Measurements from ENCODE around the gene CACNA1E.

Gene CACNA1E

GRCh38 chr1:181635110-181635509 lies 151.8 kb downstream of the CACNA1E start:
- Histone ChIP-seq H3K9ac (ENCODE audit: low read length in 5 of 5) (no peak overlapping the region), H3K36me3 (ENCODE audit: control insufficient read depth in 5 of 5, insufficient read depth in 5 of 5, low read length in 5 of 5) (no peaks in the 10 kb centered on the region), H3K4me1 (ENCODE audit: control insufficient read depth in 5 of 5, insufficient read depth in 5 of 5, low read length in 5 of 5) (no peaks in the 10 kb centered on the region), H3K27me3 (ENCODE audit: control insufficient read depth in 5 of 5, insufficient read depth in 4 of 5, low read length in 5 of 5) (peaks cover 0 to 11% (median 7%) of the 10 kb centered on the region in 5 donors), H3K4me3 (ENCODE audit: low read depth in 1 of 5, low read length in 5 of 5) (no peak overlapping the region), H3K27ac (ENCODE audit: low read depth, low read length) (no peak overlapping the region), H3K9me3 (ENCODE audit: control insufficient read depth in 5 of 5, low read length in 5 of 5) (no peaks in the 10 kb centered on the region)

GRCh38 chr1:181637998-181638397 lies 154.7 kb downstream of the CACNA1E start:
- H3K27me3 ChIP-seq (ENCODE audit: control insufficient read depth in 5 of 5, insufficient read depth in 4 of 5, low read length in 5 of 5), result peaks cover 0 to 11% (median 7%) of the 10 kb centered on the region in 5 donors

GRCh38 chr1:181640956-181641355 lies 157.6 kb downstream of the CACNA1E start:
- Histone ChIP-seq H3K27ac (ENCODE audit: low read depth, low read length) (no peak overlapping the region), H3K36me3 (ENCODE audit: control insufficient read depth in 5 of 5, insufficient read depth in 5 of 5, low read length in 5 of 5) (no peaks in the 10 kb centered on the region), H3K9me3 (ENCODE audit: control insufficient read depth in 5 of 5, low read length in 5 of 5) (no peaks in the 10 kb centered on the region), H3K9ac (ENCODE audit: low read length in 5 of 5) (no peak overlapping the region), H3K4me1 (ENCODE audit: control insufficient read depth in 5 of 5, insufficient read depth in 5 of 5, low read length in 5 of 5) (no peaks in the 10 kb centered on the region), H3K27me3 (ENCODE audit: control insufficient read depth in 5 of 5, insufficient read depth in 4 of 5, low read length in 5 of 5) (peaks cover 2 to 10% (median 8%) of the 10 kb centered on the region in 5 donors), H3K4me3 (ENCODE audit: low read depth in 1 of 5, low read length in 5 of 5) (no peak overlapping the region)

More at GRCh38 chr1:181637998-181638397, 154.7 kb downstream of the CACNA1E start:
- Histone ChIP-seq H3K4me3 (ENCODE audit: low read depth in 1 of 5, low read length in 5 of 5) (no peak overlapping the region), H3K9ac (ENCODE audit: low read length in 5 of 5) (no peak overlapping the region), H3K27ac (ENCODE audit: low read depth, low read length) (no peak overlapping the region), H3K36me3 (ENCODE audit: control insufficient read depth in 5 of 5, insufficient read depth in 5 of 5, low read length in 5 of 5) (no peaks in the 10 kb centered on the region), H3K4me1 (ENCODE audit: control insufficient read depth in 5 of 5, insufficient read depth in 5 of 5, low read length in 5 of 5) (no peaks in the 10 kb centered on the region), H3K9me3 (ENCODE audit: control insufficient read depth in 5 of 5, low read length in 5 of 5) (no peaks in the 10 kb centered on the region)

- Histone ChIP-seq H3K9ac (ENCODE audit: low read length in 5 of 5) (no peak overlapping the region), H3K9me3 (ENCODE audit: control insufficient read depth in 5 of 5, low read length in 5 of 5) (no peaks in the 10 kb centered on the region), H3K27me3 (ENCODE audit: control insufficient read depth in 5 of 5, insufficient read depth in 4 of 5, low read length in 5 of 5) (peaks cover 9 to 16% (median 11%) of the 10 kb centered on the region in 5 donors)
These were observed 160.3 kb downstream of the CACNA1E start for GRCh38 chr1:181643631-181644030.

GRCh38 chr1:181645171-181645570 lies 161.9 kb downstream of the CACNA1E start:
- no peaks in the 10 kb centered on the region for H3K4me1 ChIP-seq (ENCODE audit: control insufficient read depth in 5 of 5, insufficient read depth in 5 of 5, low read length in 5 of 5)
- no peaks in the 10 kb centered on the region for H3K9me3 ChIP-seq (ENCODE audit: control insufficient read depth in 5 of 5, low read length in 5 of 5)
- no peak overlapping the region for H3K4me3 ChIP-seq (ENCODE audit: low read depth in 1 of 5, low read length in 5 of 5)
- no peak overlapping the region for H3K9ac ChIP-seq (ENCODE audit: low read length in 5 of 5)
- H3K36me3 ChIP-seq (ENCODE audit: control insufficient read depth in 5 of 5, insufficient read depth in 5 of 5, low read length in 5 of 5), result no peaks in the 10 kb centered on the region
- peaks cover 6 to 16% (median 11%) of the 10 kb centered on the region in 5 donors for H3K27me3 ChIP-seq (ENCODE audit: control insufficient read depth in 5 of 5, insufficient read depth in 4 of 5, low read length in 5 of 5)
- no peak overlapping the region for H3K27ac ChIP-seq (ENCODE audit: low read depth, low read length)

More at GRCh38 chr1:181643631-181644030, 160.3 kb downstream of the CACNA1E start:
- Histone ChIP-seq H3K36me3 (ENCODE audit: control insufficient read depth in 5 of 5, insufficient read depth in 5 of 5, low read length in 5 of 5) (no peaks in the 10 kb centered on the region), H3K27ac (ENCODE audit: low read depth, low read length) (no peak overlapping the region), H3K4me1 (ENCODE audit: control insufficient read depth in 5 of 5, insufficient read depth in 5 of 5, low read length in 5 of 5) (no peaks in the 10 kb centered on the region), H3K4me3 (ENCODE audit: low read depth in 1 of 5, low read length in 5 of 5) (no peak overlapping the region)

GRCh38 chr1:181646710-181647109 lies 163.4 kb downstream of the CACNA1E start:
- H3K4me1 ChIP-seq (ENCODE audit: control insufficient read depth in 5 of 5, insufficient read depth in 5 of 5, low read length in 5 of 5), result no peaks in the 10 kb centered on the region
- H3K9ac ChIP-seq (ENCODE audit: low read length in 5 of 5), result no peak overlapping the region

GRCh38 chr1:181647314-181648035 lies 164.2 kb downstream of the CACNA1E start:
- Histone ChIP-seq H3K27ac (ENCODE audit: low read depth, low read length) (no peak overlapping the region), H3K9ac (ENCODE audit: low read length in 5 of 5) (no peak overlapping the region), H3K4me1 (ENCODE audit: control insufficient read depth in 5 of 5, insufficient read depth in 5 of 5, low read length in 5 of 5) (no peaks in the 10 kb centered on the region), H3K36me3 (ENCODE audit: control insufficient read depth in 5 of 5, insufficient read depth in 5 of 5, low read length in 5 of 5) (no peaks in the 10 kb centered on the region), H3K4me3 (ENCODE audit: low read depth in 1 of 5, low read length in 5 of 5) (no peak overlapping the region), H3K9me3 (ENCODE audit: control insufficient read depth in 5 of 5, low read length in 5 of 5) (no peaks in the 10 kb centered on the region), H3K27me3 (ENCODE audit: control insufficient read depth in 5 of 5, insufficient read depth in 4 of 5, low read length in 5 of 5) (peaks cover 6 to 16% (median 11%) of the 10 kb centered on the region in 5 donors)

More at GRCh38 chr1:181646710-181647109, 163.4 kb downstream of the CACNA1E start:
- Histone ChIP-seq H3K27ac (ENCODE audit: low read depth, low read length) (no peak overlapping the region), H3K9me3 (ENCODE audit: control insufficient read depth in 5 of 5, low read length in 5 of 5) (no peaks in the 10 kb centered on the region), H3K4me3 (ENCODE audit: low read depth in 1 of 5, low read length in 5 of 5) (no peak overlapping the region), H3K36me3 (ENCODE audit: control insufficient read depth in 5 of 5, insufficient read depth in 5 of 5, low read length in 5 of 5) (no peaks in the 10 kb centered on the region), H3K27me3 (ENCODE audit: control insufficient read depth in 5 of 5, insufficient read depth in 4 of 5, low read length in 5 of 5) (peaks cover 6 to 16% (median 11%) of the 10 kb centered on the region in 5 donors)

DNA sequence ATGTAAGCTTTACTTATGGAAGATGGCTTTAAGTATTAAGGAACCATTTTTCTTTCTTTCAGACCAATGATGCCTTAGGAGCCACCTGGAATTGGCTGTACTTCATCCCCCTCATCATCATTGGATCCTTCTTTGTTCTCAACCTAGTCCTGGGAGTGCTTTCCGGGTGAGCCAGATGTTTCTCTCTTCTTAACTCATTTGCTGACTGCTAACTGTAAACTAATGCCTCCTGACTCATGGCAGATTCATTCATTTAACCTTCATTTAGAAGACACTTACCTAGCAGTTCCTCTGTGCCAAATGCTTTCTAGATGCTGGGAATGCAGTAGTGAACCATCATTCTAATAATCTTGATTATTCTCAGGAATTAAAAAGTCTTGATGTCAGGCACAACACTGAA lies 168.0 kb downstream of the CACNA1E start:
- Histone ChIP-seq H3K36me3 (ENCODE audit: control insufficient read depth in 5 of 5, insufficient read depth in 5 of 5, low read length in 5 of 5) (no peaks in the 10 kb centered on the region), H3K4me3 (ENCODE audit: low read depth in 1 of 5, low read length in 5 of 5) (no peak overlapping the region), H3K27me3 (ENCODE audit: control insufficient read depth in 5 of 5, insufficient read depth in 4 of 5, low read length in 5 of 5) (peaks cover 4 to 14% (median 8%) of the 10 kb centered on the region in 5 donors), H3K9me3 (ENCODE audit: control insufficient read depth in 5 of 5, low read length in 5 of 5) (no peaks in the 10 kb centered on the region), H3K9ac (ENCODE audit: low read length in 5 of 5) (no peak overlapping the region), H3K4me1 (ENCODE audit: control insufficient read depth in 5 of 5, insufficient read depth in 5 of 5, low read length in 5 of 5) (no peaks in the 10 kb centered on the region), H3K27ac (ENCODE audit: low read depth, low read length) (no peak overlapping the region)

DNA sequence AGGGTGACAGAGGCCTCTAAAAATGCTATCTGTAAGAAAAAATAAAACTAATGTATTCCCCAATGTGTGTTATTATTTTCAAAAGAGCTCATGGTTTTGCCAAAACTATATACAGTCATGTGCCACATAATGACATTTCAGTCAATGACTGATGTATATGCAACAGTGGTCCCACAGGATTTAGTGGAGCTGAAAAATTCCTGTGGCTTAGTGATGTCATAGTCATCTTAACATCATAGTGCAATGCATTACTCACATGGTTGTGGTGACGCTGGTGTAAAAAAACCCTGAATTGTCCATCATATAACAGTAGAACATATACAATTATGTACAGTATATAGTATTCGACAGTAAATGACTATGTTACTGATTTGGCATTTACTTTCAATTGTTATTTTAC lies 172.4 kb downstream of the CACNA1E start:
- Histone ChIP-seq H3K9me3 (ENCODE audit: control insufficient read depth in 5 of 5, low read length in 5 of 5) (no peaks in the 10 kb centered on the region), H3K9ac (ENCODE audit: low read length in 5 of 5) (no peak overlapping the region), H3K36me3 (ENCODE audit: control insufficient read depth in 5 of 5, insufficient read depth in 5 of 5, low read length in 5 of 5) (no peaks in the 10 kb centered on the region), H3K27ac (ENCODE audit: low read depth, low read length) (no peak overlapping the region), H3K27me3 (ENCODE audit: control insufficient read depth in 5 of 5, insufficient read depth in 4 of 5, low read length in 5 of 5) (peaks cover 0 to 8% (median 0%) of the 10 kb centered on the region in 5 donors), H3K4me1 (ENCODE audit: control insufficient read depth in 5 of 5, insufficient read depth in 5 of 5, low read length in 5 of 5) (no peaks in the 10 kb centered on the region), H3K4me3 (ENCODE audit: low read depth in 1 of 5, low read length in 5 of 5) (no peak overlapping the region)

DNA sequence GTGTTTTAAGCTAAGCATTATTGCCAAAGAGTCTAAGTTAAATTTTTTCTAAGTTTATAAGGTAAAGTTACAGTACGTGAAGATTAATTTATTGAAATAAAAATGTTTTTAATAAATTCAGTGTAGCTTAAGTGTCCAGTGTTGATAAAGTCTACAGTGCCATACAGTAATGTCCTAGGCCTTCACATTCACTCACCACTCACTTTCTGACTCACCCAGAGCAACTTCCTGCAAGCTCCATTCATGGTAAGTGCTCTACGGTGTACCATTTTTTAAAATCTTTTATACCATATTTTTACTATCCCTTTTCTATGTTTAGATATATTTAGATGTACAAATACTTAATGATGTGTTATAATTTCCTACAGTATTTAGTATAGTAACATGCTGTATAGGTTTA lies 173.2 kb downstream of the CACNA1E start:
- H3K4me1 ChIP-seq (ENCODE audit: control insufficient read depth in 5 of 5, insufficient read depth in 5 of 5, low read length in 5 of 5), result no peaks in the 10 kb centered on the region
- no peaks in the 10 kb centered on the region for H3K36me3 ChIP-seq (ENCODE audit: control insufficient read depth in 5 of 5, insufficient read depth in 5 of 5, low read length in 5 of 5)
- no peak overlapping the region for H3K27ac ChIP-seq (ENCODE audit: low read depth, low read length)
- H3K4me3 ChIP-seq (ENCODE audit: low read depth in 1 of 5, low read length in 5 of 5), result no peak overlapping the region
- H3K27me3 ChIP-seq (ENCODE audit: control insufficient read depth in 5 of 5, insufficient read depth in 4 of 5, low read length in 5 of 5), result peaks cover 0 to 8% (median 0%) of the 10 kb centered on the region in 5 donors
- H3K9me3 ChIP-seq (ENCODE audit: control insufficient read depth in 5 of 5, low read length in 5 of 5), result no peaks in the 10 kb centered on the region
- H3K9ac ChIP-seq (ENCODE audit: low read length in 5 of 5), result no peak overlapping the region

Data from subcutaneous abdominal adipose tissue (tissue), 5 donors.